ENCODE measurements around the gene COX6B2. TPM values are rescaled to one million over a fixed set of nuclear protein-coding genes. Genes with fewer than 3 reads are reported as not detected.

Gene COX6B2
- total and polyA plus RNA-seq, 2 of the 13 experiments (the other 11 are each of a cell fraction or from before 2014, with no cell fraction given): 0.21 TPM; not detected in 1

DNA sequence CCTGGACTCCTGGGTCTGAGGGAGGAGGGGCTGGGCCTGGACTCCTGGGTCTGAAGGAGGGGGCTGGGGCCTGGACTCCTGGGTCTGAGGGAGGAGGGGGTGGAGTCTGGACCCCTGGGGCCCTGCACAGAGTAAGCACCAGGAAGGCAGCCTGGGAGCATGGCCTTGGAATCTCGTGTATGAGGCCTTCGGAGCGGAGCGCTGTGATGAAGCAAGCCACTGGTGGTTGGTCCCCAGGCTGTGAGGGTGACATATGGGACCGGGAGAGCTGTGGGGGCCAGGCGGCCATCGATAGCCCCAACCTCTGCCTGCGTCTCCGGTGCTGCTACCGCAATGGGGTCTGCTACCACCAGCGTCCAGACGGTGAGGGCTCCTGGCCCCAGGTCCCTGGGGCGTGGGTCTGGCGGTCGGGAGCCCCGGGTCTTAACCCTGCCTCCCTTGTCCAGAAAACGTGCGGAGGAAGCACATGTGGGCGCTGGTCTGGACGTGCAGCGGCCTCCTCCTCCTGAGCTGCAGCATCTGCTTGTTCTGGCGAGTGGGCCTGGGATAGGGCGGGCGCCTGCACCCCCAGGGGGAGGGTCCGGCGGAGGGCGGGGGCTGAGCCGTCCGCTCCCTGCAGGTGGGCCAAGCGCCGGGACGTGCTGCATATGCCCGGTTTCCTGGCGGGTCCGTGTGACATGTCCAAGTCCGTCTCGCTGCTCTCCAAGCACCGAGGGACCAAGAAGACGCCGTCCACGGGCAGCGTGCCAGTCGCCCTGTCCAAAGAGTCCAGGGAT is 23.0 kb upstream of the COX6B2 start (continued):
- TF ChIP-seq, protein P1, sequence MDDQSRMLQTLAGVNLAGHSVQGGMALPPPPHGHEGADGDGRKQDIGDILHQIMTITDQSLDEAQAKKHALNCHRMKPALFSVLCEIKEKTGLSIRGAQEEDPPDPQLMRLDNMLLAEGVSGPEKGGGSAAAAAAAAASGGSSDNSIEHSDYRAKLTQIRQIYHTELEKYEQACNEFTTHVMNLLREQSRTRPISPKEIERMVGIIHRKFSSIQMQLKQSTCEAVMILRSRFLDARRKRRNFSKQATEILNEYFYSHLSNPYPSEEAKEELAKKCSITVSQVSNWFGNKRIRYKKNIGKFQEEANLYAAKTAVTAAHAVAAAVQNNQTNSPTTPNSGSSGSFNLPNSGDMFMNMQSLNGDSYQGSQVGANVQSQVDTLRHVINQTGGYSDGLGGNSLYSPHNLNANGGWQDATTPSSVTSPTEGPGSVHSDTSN (CRISPR knock-in tag; IDR thresholded peaks at IDR 0.05; ENCODE audit: borderline replicate concordance): no peak
- TF ChIP-seq ZNF605 (CRISPR knock-in tag; IDR thresholded peaks at IDR 0.05) (no peak), SOX13 (IDR thresholded peaks at IDR 0.05) (no peak), SOX13 (CRISPR knock-in tag; conservative IDR thresholded peaks at IDR 0.05 in 1 of 2, IDR thresholded peaks at IDR 0.05 in 1 of 2) (peak in 1 of 2 experiments; percentile 22; a peak in 1 of 4 replicates), SIX4 (CRISPR knock-in tag; IDR thresholded peaks at IDR 0.05) (no peak), NFIB (CRISPR knock-in tag; IDR thresholded peaks at IDR 0.05; ENCODE audit: borderline replicate concordance) (no peak), HNRNPL (IDR thresholded peaks at IDR 0.05; ENCODE audit: low read depth, low read length) (no peak), BCL6 (CRISPR knock-in tag; IDR thresholded peaks at IDR 0.05) (no peak), ZBTB42 (CRISPR knock-in tag; IDR thresholded peaks at IDR 0.05) (no peak), YEATS4 (CRISPR knock-in tag; IDR thresholded peaks at IDR 0.05; ENCODE audit: borderline replicate concordance) (peak; percentile 55; the same call in 1 of the 2 replicates), HOXA5 (CRISPR knock-in tag; IDR thresholded peaks at IDR 0.05) (0 out of 2 replicates have a peak, but pooled peaks have one; percentile 33), DMAP1 (CRISPR knock-in tag; IDR thresholded peaks at IDR 0.05) (peak; percentile 37; the same call in 1 of the 2 replicates), ZNF460 (CRISPR knock-in tag; IDR thresholded peaks at IDR 0.05; ENCODE audit: borderline replicate concordance) (no peak), HNF4A (CRISPR knock-in tag; IDR thresholded peaks at IDR 0.05) (peak; percentile 30; the same call in 1 of the 2 replicates), ZNF430 (CRISPR knock-in tag; IDR thresholded peaks at IDR 0.05) (no peak)
- TF ChIP-seq, protein P2, sequence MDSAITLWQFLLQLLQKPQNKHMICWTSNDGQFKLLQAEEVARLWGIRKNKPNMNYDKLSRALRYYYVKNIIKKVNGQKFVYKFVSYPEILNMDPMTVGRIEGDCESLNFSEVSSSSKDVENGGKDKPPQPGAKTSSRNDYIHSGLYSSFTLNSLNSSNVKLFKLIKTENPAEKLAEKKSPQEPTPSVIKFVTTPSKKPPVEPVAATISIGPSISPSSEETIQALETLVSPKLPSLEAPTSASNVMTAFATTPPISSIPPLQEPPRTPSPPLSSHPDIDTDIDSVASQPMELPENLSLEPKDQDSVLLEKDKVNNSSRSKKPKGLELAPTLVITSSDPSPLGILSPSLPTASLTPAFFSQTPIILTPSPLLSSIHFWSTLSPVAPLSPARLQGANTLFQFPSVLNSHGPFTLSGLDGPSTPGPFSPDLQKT (CRISPR knock-in tag; IDR thresholded peaks at IDR 0.05; ENCODE audit: borderline replicate concordance): no peak
- TF ChIP-seq, protein P3, sequence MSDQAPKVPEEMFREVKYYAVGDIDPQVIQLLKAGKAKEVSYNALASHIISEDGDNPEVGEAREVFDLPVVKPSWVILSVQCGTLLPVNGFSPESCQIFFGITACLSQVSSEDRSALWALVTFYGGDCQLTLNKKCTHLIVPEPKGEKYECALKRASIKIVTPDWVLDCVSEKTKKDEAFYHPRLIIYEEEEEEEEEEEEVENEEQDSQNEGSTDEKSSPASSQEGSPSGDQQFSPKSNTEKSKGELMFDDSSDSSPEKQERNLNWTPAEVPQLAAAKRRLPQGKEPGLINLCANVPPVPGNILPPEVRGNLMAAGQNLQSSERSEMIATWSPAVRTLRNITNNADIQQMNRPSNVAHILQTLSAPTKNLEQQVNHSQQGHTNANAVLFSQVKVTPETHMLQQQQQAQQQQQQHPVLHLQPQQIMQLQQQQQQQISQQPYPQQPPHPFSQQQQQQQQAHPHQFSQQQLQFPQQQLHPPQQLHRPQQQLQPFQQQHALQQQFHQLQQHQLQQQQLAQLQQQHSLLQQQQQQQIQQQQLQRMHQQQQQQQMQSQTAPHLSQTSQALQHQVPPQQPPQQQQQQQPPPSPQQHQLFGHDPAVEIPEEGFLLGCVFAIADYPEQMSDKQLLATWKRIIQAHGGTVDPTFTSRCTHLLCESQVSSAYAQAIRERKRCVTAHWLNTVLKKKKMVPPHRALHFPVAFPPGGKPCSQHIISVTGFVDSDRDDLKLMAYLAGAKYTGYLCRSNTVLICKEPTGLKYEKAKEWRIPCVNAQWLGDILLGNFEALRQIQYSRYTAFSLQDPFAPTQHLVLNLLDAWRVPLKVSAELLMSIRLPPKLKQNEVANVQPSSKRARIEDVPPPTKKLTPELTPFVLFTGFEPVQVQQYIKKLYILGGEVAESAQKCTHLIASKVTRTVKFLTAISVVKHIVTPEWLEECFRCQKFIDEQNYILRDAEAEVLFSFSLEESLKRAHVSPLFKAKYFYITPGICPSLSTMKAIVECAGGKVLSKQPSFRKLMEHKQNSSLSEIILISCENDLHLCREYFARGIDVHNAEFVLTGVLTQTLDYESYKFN (CRISPR knock-in tag; conservative IDR thresholded peaks at IDR 0.05): peak; percentile 53
- TF ChIP-seq, protein P4, sequence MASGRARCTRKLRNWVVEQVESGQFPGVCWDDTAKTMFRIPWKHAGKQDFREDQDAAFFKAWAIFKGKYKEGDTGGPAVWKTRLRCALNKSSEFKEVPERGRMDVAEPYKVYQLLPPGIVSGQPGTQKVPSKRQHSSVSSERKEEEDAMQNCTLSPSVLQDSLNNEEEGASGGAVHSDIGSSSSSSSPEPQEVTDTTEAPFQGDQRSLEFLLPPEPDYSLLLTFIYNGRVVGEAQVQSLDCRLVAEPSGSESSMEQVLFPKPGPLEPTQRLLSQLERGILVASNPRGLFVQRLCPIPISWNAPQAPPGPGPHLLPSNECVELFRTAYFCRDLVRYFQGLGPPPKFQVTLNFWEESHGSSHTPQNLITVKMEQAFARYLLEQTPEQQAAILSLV (CRISPR knock-in tag; IDR thresholded peaks at IDR 0.05; ENCODE audit: borderline replicate concordance): 0 out of 2 replicates have a peak, but pooled peaks have one; percentile 23
- TF ChIP-seq, protein P5, sequence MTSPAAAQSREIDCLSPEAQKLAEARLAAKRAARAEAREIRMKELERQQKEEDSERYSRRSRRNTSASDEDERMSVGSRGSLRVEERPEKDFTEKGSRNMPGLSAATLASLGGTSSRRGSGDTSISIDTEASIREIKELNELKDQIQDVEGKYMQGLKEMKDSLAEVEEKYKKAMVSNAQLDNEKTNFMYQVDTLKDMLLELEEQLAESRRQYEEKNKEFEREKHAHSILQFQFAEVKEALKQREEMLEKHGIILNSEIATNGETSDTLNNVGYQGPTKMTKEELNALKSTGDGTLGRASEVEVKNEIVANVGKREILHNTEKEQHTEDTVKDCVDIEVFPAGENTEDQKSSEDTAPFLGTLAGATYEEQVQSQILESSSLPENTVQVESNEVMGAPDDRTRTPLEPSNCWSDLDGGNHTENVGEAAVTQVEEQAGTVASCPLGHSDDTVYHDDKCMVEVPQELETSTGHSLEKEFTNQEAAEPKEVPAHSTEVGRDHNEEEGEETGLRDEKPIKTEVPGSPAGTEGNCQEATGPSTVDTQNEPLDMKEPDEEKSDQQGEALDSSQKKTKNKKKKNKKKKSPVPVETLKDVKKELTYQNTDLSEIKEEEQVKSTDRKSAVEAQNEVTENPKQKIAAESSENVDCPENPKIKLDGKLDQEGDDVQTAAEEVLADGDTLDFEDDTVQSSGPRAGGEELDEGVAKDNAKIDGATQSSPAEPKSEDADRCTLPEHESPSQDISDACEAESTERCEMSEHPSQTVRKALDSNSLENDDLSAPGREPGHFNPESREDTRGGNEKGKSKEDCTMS (CRISPR knock-in tag; conservative IDR thresholded peaks at IDR 0.05): no peak

Data from HepG2 (cell line).